Activated B cell treated with CpG ODN at 0.5 μM for 24 hours (primary cell): ENCODE data around the gene MPZL3. TPM values are rescaled to one million over a fixed set of nuclear protein-coding genes. Genes with fewer than 3 reads are reported as not detected.

Experiments used
- ATAC-seq: fragments of 200-7000 bp; cut with Tn5 transposase; one replicate; pipeline ENCODE4 v1.10.0; 2021; ENCODE audit warnings: low read depth, mild to moderate bottlenecking, moderate library complexity
- CTCF ChIA-PET: fragments of 350-600 bp; sonication (Branson Sonifier 250); formaldehyde crosslinking; loops from one replicate; lab custom pipeline; 2021; ENCODE audit warnings: antibody characterized with exemption; lab: Charles Lee
- POLR2A ChIA-PET: fragments of 350-600 bp; sonication (Branson Sonifier 250); formaldehyde crosslinking; loops from one replicate; lab custom pipeline; 2021; ENCODE audit warnings: antibody characterized with exemption; lab: Charles Lee
- DNase-seq: peaks from one replicate; pipeline ENCODE4 v3.0.0; 2022
- H3K27ac Mint-ChIP-seq: one replicate; pipeline ENCODE4 v1.8.0; 2020; ENCODE audit warnings: mixed read lengths
- H3K27me3 Mint-ChIP-seq: one replicate; pipeline ENCODE4 v1.8.0; 2021; ENCODE audit warnings: mixed read lengths
- H3K36me3 Mint-ChIP-seq: one replicate; pipeline ENCODE4 v1.8.0; 2021; ENCODE audit warnings: low read depth, mixed read lengths
- H3K4me1 Mint-ChIP-seq: one replicate; pipeline ENCODE4 v1.8.0; 2021; ENCODE audit warnings: mixed read lengths
- H3K4me3 Mint-ChIP-seq: one replicate; pipeline ENCODE4 v1.8.0; 2020; ENCODE audit warnings: mild to moderate bottlenecking, mixed read lengths
- H3K9me3 Mint-ChIP-seq: one replicate; pipeline ENCODE4 v1.8.0; 2020; ENCODE audit warnings: mixed read lengths
- CTCF ChIP-seq: fragments of 200-600 bp; IDR thresholded peaks from one replicate; pipeline ENCODE4 v1.8.0; 2022; ENCODE audit warnings: antibody characterized with exemption, mild to moderate bottlenecking
- intact Hi-C: fragments of 100-400 bp; cut with micrococcal nuclease; formaldehyde crosslinking; loops from one replicate; pipeline ENCODE4 v1.15.1; 2024
- total RNA-seq: library from RNA; stranded (reverse); gene quantifications from 2 replicates; pipeline ENCODE4 v1.2.3, GENCODE V29; 2022

Gene MPZL3
- total RNA-seq, 1 donor from 2014 or later: 2.9 TPM

- ChIA-PET POLR2A (interaction anchor here (0.6 to 4.3 kb wide), 3 partner anchors 13 to 72 kb away, joined by 3 to 25 read pairs (median 3); partner anchors contain the start of gene JAML), CTCF (interaction anchor here (0.7 to 5.4 kb wide), 3 partner anchors 13 to 84 kb away, joined by 3 to 38 read pairs (median 3); no protein-coding TSS in a partner anchor)
- intact Hi-C loops: no loop called here
- DNase-seq (no peak), ATAC-seq (no peak)
- Mint-ChIP-seq H3K36me3 (no peaks in the 10 kb centered on the region), H3K4me1 (peaks cover 54% of the 10 kb centered on the region), H3K4me3 (no peak overlapping the region), H3K27ac (no peak overlapping the region), H3K27me3 (peaks cover 17% of the 10 kb centered on the region), H3K9me3 (no peaks in the 10 kb centered on the region)
- TF ChIP-seq CTCF: no peak
Measured at GRCh38 chr11:118212131-118212725, 39.9 kb downstream of the MPZL3 start.

GRCh38 chr11:118211006-118211405 is 41.2 kb downstream of the MPZL3 start:
- H3K4me1 Mint-ChIP-seq: peaks cover 53% of the 10 kb centered on the region
- no peaks in the 10 kb centered on the region for H3K9me3 Mint-ChIP-seq
- no peak overlapping the region for H3K27ac Mint-ChIP-seq
- TF ChIP-seq CTCF: no peak
- H3K27me3 Mint-ChIP-seq: peaks cover 11% of the 10 kb centered on the region
- H3K4me3 Mint-ChIP-seq: no peak overlapping the region
- ATAC-seq: no peak
- H3K36me3 Mint-ChIP-seq: no peaks in the 10 kb centered on the region
- ChIA-PET CTCF (interaction anchor here (1.2 to 5.4 kb wide), 2 partner anchors 12 to 15 kb away, joined by 3 to 38 read pairs; no protein-coding TSS in a partner anchor), POLR2A (interaction anchor here (0.6 to 4.3 kb wide), 4 partner anchors 12 to 754 kb away, joined by 3 to 25 read pairs (median 8); partner anchors contain the start of gene JAML)
- DNase-seq: no peak
- intact Hi-C loops: no loop called here

GRCh38 chr11:118210323-118210722 is 41.8 kb downstream of the MPZL3 start:
- no peak overlapping the region for H3K27ac Mint-ChIP-seq
- no peak overlapping the region for H3K4me3 Mint-ChIP-seq
- no peaks in the 10 kb centered on the region for H3K9me3 Mint-ChIP-seq
- intact Hi-C loops: no loop called here
- ATAC-seq (no peak), DNase-seq (no peak)
- H3K27me3 Mint-ChIP-seq: peaks cover 15% of the 10 kb centered on the region
- POLR2A ChIA-PET: no interaction called here
- H3K4me1 Mint-ChIP-seq: peaks cover 48% of the 10 kb centered on the region
- CTCF ChIA-PET: interaction anchor here (0.6 to 5.4 kb wide), 2 partner anchors 12 to 17 kb away, joined by 3 to 38 read pairs; no protein-coding TSS in a partner anchor
- TF ChIP-seq CTCF: no peak
- no peaks in the 10 kb centered on the region for H3K36me3 Mint-ChIP-seq

- DNase-seq (no peak), ATAC-seq (no peak)
- H3K4me1 Mint-ChIP-seq: peaks cover 35% of the 10 kb centered on the region
- no peak for TF ChIP-seq CTCF
- H3K27ac Mint-ChIP-seq: no peak overlapping the region
- H3K4me3 Mint-ChIP-seq: no peak overlapping the region
- POLR2A ChIA-PET: no interaction called here
- CTCF ChIA-PET: interaction anchor here (0.8 kb wide), 1 partner anchor 11 kb away, joined by 3 read pairs; no protein-coding TSS in a partner anchor
- peaks cover 15% of the 10 kb centered on the region for H3K27me3 Mint-ChIP-seq
- H3K36me3 Mint-ChIP-seq: no peaks in the 10 kb centered on the region
- intact Hi-C loops: no loop called here
- H3K9me3 Mint-ChIP-seq: no peaks in the 10 kb centered on the region
Measured at GRCh38 chr11:118209033-118209432, 43.1 kb downstream of the MPZL3 start.

- ChIA-PET CTCF (interaction anchor here (1.5 kb wide), 1 partner anchor 36 kb away, joined by 3 read pairs; no protein-coding TSS in a partner anchor), POLR2A (no interaction called here)
- H3K27me3 Mint-ChIP-seq: peaks cover 13% of the 10 kb centered on the region
- intact Hi-C loops: no loop called here
- no peaks in the 10 kb centered on the region for H3K36me3 Mint-ChIP-seq
- no peak overlapping the region for H3K4me3 Mint-ChIP-seq
- ATAC-seq (no peak), DNase-seq (no peak)
- H3K9me3 Mint-ChIP-seq: no peaks in the 10 kb centered on the region
- H3K4me1 Mint-ChIP-seq: peaks cover 16% of the 10 kb centered on the region
- TF ChIP-seq CTCF: no peak
- H3K27ac Mint-ChIP-seq: no peak overlapping the region
Measured at GRCh38 chr11:118207079-118207478, 45.1 kb downstream of the MPZL3 start.
